GM12878 (cell line): Measurements from ENCODE around the gene RIT2. TPM values are rescaled to one million over a fixed set of nuclear protein-coding genes. Genes with fewer than 3 reads are reported as not detected.

ENCODE experiments used
- ATAC-seq: fragments of 200-7000 bp; cut with Tn5 transposase; 3 replicates; pipeline ENCODE4 v1.9.1; 2020; ENCODE audit warnings: mild to moderate bottlenecking, moderate library complexity
- BruUV-seq: library from RNA; stranded (reverse); fragments of 400-500 nt; replicated peaks from 2 replicates; lab custom pipeline; 2021; lab: Mats Ljungman, UMichigan
- CTCF ChIA-PET: fragments of 300-600 bp; sonication (Branson Sonifier 250); formaldehyde crosslinking; extraction: SDS; loops from one replicate; lab custom pipeline; 2021; ENCODE audit warnings: inconsistent platforms; lab: Yijun Ruan, JAX
- POLR2A ChIA-PET: fragments of 350-600 bp; formaldehyde crosslinking; extraction: SDS; loops from one replicate; lab custom pipeline; 2021; ENCODE audit warnings: inconsistent platforms; lab: Charles Lee
- RAD21 ChIA-PET: fragments of 300-600 bp; sonication (Branson Sonifier 250); formaldehyde crosslinking; loops from one replicate; lab custom pipeline; 2023; ENCODE audit warnings: antibody characterized with exemption; ENCODE audit not compliant: unreplicated experiment; lab: Charles Lee
- SMC1A ChIA-PET: fragments of 300-600 bp; sonication (Branson Sonifier 250); formaldehyde crosslinking; loops from one replicate; lab custom pipeline; 2023; ENCODE audit not compliant: unreplicated experiment, uncharacterized antibody; lab: Charles Lee
- DNase-seq: peaks from one replicate; pipeline ENCODE4 v3.0.0-alpha.2; 2011; ENCODE audit warnings: low read depth, low spot score
- FAIRE-seq: peaks from 3 replicates; lab custom pipeline; 2011; peaks lifted over from hg19 to GRCh38; lab: Jason Lieb, UNC
- H2AFZ ChIP-seq: 2 replicates; pipeline ENCODE4 v1.6.0; 2011; ENCODE audit warnings: low read depth, low read length, control low read depth; ENCODE audit not compliant: control insufficient read depth
- H3K27ac ChIP-seq: 2 replicates; pipeline ENCODE4 v1.5.1; 2011; ENCODE audit warnings: control low read depth; ENCODE audit not compliant: control insufficient read depth, insufficient read depth
- H3K27me3 ChIP-seq, 2 experiments: replicated peaks in 1 of 2; 2 replicates each; pipeline versions ENCODE4 v1.6.0 to v1.6.1; 2011; ENCODE audit warnings: low read length in 1 of 2; ENCODE audit not compliant: control insufficient read depth in 2 of 2, insufficient read depth in 2 of 2
- H3K36me3 ChIP-seq, 2 experiments: 2 replicates each; pipeline ENCODE4 v1.5.1; 2011; ENCODE audit warnings: low read length in 1 of 2; ENCODE audit not compliant: control insufficient read depth in 2 of 2, insufficient read depth in 2 of 2
- H3K4me1 ChIP-seq: 2 replicates; pipeline ENCODE4 v1.6.1; 2011; ENCODE audit warnings: mild to moderate bottlenecking, low read length, moderate library complexity, mixed read lengths; ENCODE audit not compliant: control insufficient read depth, insufficient read depth
- H3K4me2 ChIP-seq: 2 replicates; pipeline ENCODE4 v1.6.0; 2011; ENCODE audit warnings: control low read depth; ENCODE audit not compliant: control insufficient read depth, insufficient read depth
- H3K4me3 ChIP-seq: fragments of 200-600 bp; sonication (generic); 2 replicates; pipeline ENCODE4 v1.5.1; 2016
- H3K79me2 ChIP-seq: 2 replicates; pipeline ENCODE4 v1.6.0; 2011; ENCODE audit warnings: low read length; ENCODE audit not compliant: control insufficient read depth, insufficient read depth
- H3K9ac ChIP-seq: 2 replicates; pipeline ENCODE4 v1.8.0; 2011; ENCODE audit warnings: low read length, control low read depth, mixed read lengths; ENCODE audit not compliant: control insufficient read depth, insufficient read depth
- H3K9me3 ChIP-seq: replicated peaks from 3 replicates; pipeline ENCODE4 v1.5.1; 2011; ENCODE audit warnings: mild to moderate bottlenecking, low read length; ENCODE audit not compliant: control insufficient read depth, insufficient read depth
- H4K20me1 ChIP-seq: 2 replicates; pipeline ENCODE4 v1.6.0; 2011; ENCODE audit not compliant: control insufficient read depth, insufficient read depth
- BMI1 ChIP-seq: fragments of 450-650 bp; IDR thresholded peaks from 2 replicates; pipeline ENCODE4 v1.6.1; 2016; ENCODE audit warnings: mild to moderate bottlenecking, moderate library complexity, borderline replicate concordance
- HDAC6 ChIP-seq: fragments of 200-600 bp; sonication (generic); IDR thresholded peaks from one replicate; pipeline ENCODE4 v1.8.0; 2017; ENCODE audit warnings: antibody characterized with exemption; ENCODE audit not compliant: unreplicated experiment
- IKZF2 ChIP-seq, 2 experiments: fragments of 450-650 bp; IDR thresholded peaks; 2 replicates each; pipeline ENCODE4 v1.6.1; 2017; ENCODE audit warnings: mild to moderate bottlenecking in 2 of 2, moderate library complexity in 2 of 2
- KLF5 ChIP-seq: fragments of 450-650 bp; IDR thresholded peaks from 2 replicates; pipeline ENCODE4 v1.6.1; 2014; ENCODE audit warnings: mild to moderate bottlenecking; ENCODE audit not compliant: partially characterized antibody
- NFYA ChIP-seq: IDR thresholded peaks from 2 replicates; pipeline ENCODE4 v1.6.1; 2011; ENCODE audit warnings: low read depth, mild to moderate bottlenecking, low read length, improper control_type of control experiment, borderline replicate concordance
- SIN3A ChIP-seq: IDR thresholded peaks from 2 replicates; pipeline ENCODE4 v1.6.1; 2012; ENCODE audit warnings: low read depth, low read length, improper control_type of control experiment
- SP1 ChIP-seq: IDR thresholded peaks from one replicate; pipeline ENCODE4 v1.6.1; 2011; ENCODE audit warnings: low read depth, low read length
- TCF3 ChIP-seq: IDR thresholded peaks from 2 replicates; pipeline ENCODE4 v1.6.1; 2012; ENCODE audit warnings: low read depth, mild to moderate bottlenecking, low read length, borderline replicate concordance; ENCODE audit not compliant: insufficient read depth
- ZNF207 ChIP-seq: fragments of 450-650 bp; IDR thresholded peaks from 2 replicates; pipeline ENCODE4 v1.6.1; 2014; ENCODE audit warnings: antibody characterized with exemption, mild to moderate bottlenecking, borderline replicate concordance
- WGBS: methylation state at CpG from one replicate; pipeline ENCODE4 v1.1.6; 2016; ENCODE audit warnings: low lambda C conversion rate; ENCODE audit not compliant: insufficient replicate concordance, insufficient coverage; ENCODE audit errors: missing lambda C conversion rate; 5-methylcytosine and 5-hydroxymethylcytosine counted together
- in situ Hi-C: fragments of 300-500 bp; cut with MboI; formaldehyde crosslinking; loops from 9 replicates; pipeline ENCODE4 v1.14.3; 2018; ENCODE audit warnings: mixed read lengths
- intact Hi-C: fragments of 100-400 bp; cut with micrococcal nuclease; formaldehyde crosslinking; loops from one replicate; pipeline ENCODE4 v1.14.2; 2022; ENCODE audit not compliant: unreplicated experiment
- polyA plus RNA-seq, 11 experiments: library from polyadenylated mRNA; depleted of rRNA in 4 of 11; unstranded in 6 of 11; stranded (reverse) in 5 of 11; fragments of >200 nt; fragmentation: Nextera tagmentation in 4 of 11; fragmentation: Illumina TruSeq in 1 of 11; extraction: Ambion mirVana in 4 of 11; extraction: Trizol in 1 of 11; gene quantifications; 1 replicate in 1 of 11; 2 replicates in 10 of 11; pipeline versions ENCODE4 v1.2.1 to v1.2.3, GENCODE V29; 2011 to 2016; ENCODE audit warnings: inconsistent platforms in 2 of 11, missing spikeins in 2 of 11, low read depth in 1 of 11
- total RNA-seq, 4 experiments: library from RNA; depleted of rRNA in 3 of 4; stranded (reverse); fragments of >200 nt in 3 of 4; fragmentation: Illumina TruSeq in 1 of 4; extraction: Trizol in 1 of 4; gene quantifications; 2 replicates each; pipeline versions ENCODE4 v1.2.1 to v1.2.3, GENCODE V29; 2013 to 2021
- TF ChIP-seq, protein P1 (sequence below): fragments of 450-650 bp; IDR thresholded peaks from 2 replicates; pipeline ENCODE4 v1.6.1; 2016; ENCODE audit warnings: mild to moderate bottlenecking
- TF ChIP-seq, protein P2 (sequence below): fragments of 450-650 bp; IDR thresholded peaks from 2 replicates; pipeline ENCODE4 v1.6.1; 2017; ENCODE audit warnings: mild to moderate bottlenecking, moderate library complexity
- TF ChIP-seq, protein P3 (sequence below): IDR thresholded peaks from 2 replicates; pipeline ENCODE4 v1.6.1; 2012; ENCODE audit warnings: low read depth, low read length, improper control_type of control experiment

RIT2 gene
- total and polyA plus RNA-seq, 10 of the 15 experiments (the other 5 are each of a cell fraction or from before 2014, with no cell fraction given): not detected

DNA sequence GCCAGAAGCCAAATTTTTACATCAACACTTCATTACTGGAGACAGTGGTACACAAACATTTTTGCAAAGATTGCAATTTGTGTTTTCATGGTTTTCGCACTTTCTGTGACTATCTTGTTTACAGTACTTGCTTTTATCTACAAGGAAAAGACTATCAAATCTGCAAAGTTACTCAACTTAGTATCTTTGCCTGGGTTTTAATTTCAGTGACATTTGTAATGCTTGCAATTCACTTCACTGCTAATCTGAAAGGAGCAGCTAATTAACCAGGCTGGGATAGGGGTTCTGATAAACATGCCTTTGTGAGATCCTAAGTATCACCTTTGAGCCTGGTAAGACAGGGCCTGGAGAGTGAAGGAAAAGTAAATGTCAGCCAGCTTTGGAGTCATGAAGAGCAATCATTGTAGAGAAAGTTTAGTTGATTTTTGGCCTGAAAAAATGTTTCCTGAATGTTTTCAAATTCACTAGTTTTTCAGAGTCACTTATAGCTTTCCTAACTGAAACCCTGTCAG is 194.2 kb downstream of the RIT2 start:
- no TSS peak for BruUV-seq
- CTCF ChIA-PET: interaction anchor here (0.6 kb wide), 1 partner anchor 21 kb away, joined by 3 read pairs; no protein-coding TSS in a partner anchor
- WGBS: 0% methylated on average over 1 of the region's 1 CpG

DNA sequence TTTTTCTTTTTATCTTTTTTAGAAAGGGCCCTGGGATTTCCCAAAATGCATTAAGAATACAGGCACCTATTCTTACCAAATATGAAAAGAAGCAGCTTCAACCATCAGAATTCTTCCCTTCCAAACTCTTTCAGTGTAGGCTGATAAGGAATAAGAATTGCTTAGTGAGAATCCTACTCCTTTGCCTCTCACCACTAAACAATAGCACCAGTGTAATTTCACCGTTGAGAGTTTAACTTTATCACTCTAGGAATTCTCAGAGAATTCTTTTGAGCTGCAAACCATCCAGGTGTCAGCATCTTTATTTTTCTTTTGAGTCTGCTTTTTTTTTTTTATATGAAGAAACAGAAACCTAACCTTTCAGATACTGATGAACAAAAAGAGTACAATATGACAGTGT is 194.9 kb downstream of the RIT2 start:
- no peak for ATAC-seq
- BruUV-seq: no TSS peak

More for the DNA sequence above, 194.2 kb downstream of the RIT2 start:
- no peaks in the 10 kb centered on the region for H3K9me3 ChIP-seq
- H3K27ac ChIP-seq: no peak overlapping the region
- H3K4me3 ChIP-seq: no peak overlapping the region
- TF ChIP-seq NFYA (no peak), BMI1 (no peak), SIN3A (no peak), TCF3 (no peak), IKZF2 (IDR thresholded peaks at IDR 0.05) (no peak), HDAC6 (no peak), KLF5 (no peak), ZNF207 (no peak)
- TF ChIP-seq, protein P1, sequence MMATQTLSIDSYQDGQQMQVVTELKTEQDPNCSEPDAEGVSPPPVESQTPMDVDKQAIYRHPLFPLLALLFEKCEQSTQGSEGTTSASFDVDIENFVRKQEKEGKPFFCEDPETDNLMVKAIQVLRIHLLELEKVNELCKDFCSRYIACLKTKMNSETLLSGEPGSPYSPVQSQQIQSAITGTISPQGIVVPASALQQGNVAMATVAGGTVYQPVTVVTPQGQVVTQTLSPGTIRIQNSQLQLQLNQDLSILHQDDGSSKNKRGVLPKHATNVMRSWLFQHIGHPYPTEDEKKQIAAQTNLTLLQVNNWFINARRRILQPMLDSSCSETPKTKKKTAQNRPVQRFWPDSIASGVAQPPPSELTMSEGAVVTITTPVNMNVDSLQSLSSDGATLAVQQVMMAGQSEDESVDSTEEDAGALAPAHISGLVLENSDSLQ: no peak
- H3K79me2 ChIP-seq: no peaks in the 10 kb centered on the region
- H3K4me1 ChIP-seq: no peaks in the 10 kb centered on the region
- ChIA-PET SMC1A (no interaction called here), RAD21 (no interaction called here), POLR2A (no interaction called here)
- DNase-seq: no peak
- no peak overlapping the region for H3K9ac ChIP-seq
- no peaks in the 10 kb centered on the region for H4K20me1 ChIP-seq
- no peak overlapping the region for H3K4me2 ChIP-seq
- no peaks in the 10 kb centered on the region for H3K36me3 ChIP-seq
- no peaks in the 10 kb centered on the region for H3K27me3 ChIP-seq
- in situ Hi-C loops: no loop called here
- H2AFZ ChIP-seq: no peak overlapping the region
- intact Hi-C loops: no loop called here
- ATAC-seq: no peak
- no peak for FAIRE-seq

More for the DNA sequence above, 194.9 kb downstream of the RIT2 start:
- RAD21 ChIA-PET: no interaction called here
- H3K27ac ChIP-seq: no peak overlapping the region
- DNase-seq: no peak
- no peaks in the 10 kb centered on the region for H3K9me3 ChIP-seq
- H3K27me3 ChIP-seq: no peaks in the 10 kb centered on the region
- no peak overlapping the region for H3K9ac ChIP-seq
- SMC1A ChIA-PET: no interaction called here
- CTCF ChIA-PET: no interaction called here
- POLR2A ChIA-PET: no interaction called here
- H4K20me1 ChIP-seq: no peaks in the 10 kb centered on the region
- no peak overlapping the region for H3K4me3 ChIP-seq
- no peak overlapping the region for H3K4me2 ChIP-seq
- no peaks in the 10 kb centered on the region for H3K79me2 ChIP-seq
- 0% methylated on average over 1 of the region's 1 CpG for WGBS
- in situ Hi-C loops (no loop called here), intact Hi-C loops (no loop called here)
- no peak overlapping the region for H2AFZ ChIP-seq
- TF ChIP-seq, protein P2, sequence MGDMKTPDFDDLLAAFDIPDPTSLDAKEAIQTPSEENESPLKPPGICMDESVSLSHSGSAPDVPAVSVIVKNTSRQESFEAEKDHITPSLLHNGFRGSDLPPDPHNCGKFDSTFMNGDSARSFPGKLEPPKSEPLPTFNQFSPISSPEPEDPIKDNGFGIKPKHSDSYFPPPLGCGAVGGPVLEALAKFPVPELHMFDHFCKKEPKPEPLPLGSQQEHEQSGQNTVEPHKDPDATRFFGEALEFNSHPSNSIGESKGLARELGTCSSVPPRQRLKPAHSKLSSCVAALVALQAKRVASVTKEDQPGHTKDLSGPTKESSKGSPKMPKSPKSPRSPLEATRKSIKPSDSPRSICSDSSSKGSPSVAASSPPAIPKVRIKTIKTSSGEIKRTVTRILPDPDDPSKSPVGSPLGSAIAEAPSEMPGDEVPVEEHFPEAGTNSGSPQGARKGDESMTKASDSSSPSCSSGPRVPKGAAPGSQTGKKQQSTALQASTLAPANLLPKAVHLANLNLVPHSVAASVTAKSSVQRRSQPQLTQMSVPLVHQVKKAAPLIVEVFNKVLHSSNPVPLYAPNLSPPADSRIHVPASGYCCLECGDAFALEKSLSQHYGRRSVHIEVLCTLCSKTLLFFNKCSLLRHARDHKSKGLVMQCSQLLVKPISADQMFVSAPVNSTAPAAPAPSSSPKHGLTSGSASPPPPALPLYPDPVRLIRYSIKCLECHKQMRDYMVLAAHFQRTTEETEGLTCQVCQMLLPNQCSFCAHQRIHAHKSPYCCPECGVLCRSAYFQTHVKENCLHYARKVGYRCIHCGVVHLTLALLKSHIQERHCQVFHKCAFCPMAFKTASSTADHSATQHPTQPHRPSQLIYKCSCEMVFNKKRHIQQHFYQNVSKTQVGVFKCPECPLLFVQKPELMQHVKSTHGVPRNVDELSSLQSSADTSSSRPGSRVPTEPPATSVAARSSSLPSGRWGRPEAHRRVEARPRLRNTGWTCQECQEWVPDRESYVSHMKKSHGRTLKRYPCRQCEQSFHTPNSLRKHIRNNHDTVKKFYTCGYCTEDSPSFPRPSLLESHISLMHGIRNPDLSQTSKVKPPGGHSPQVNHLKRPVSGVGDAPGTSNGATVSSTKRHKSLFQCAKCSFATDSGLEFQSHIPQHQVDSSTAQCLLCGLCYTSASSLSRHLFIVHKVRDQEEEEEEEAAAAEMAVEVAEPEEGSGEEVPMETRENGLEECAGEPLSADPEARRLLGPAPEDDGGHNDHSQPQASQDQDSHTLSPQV: no peak
- TF ChIP-seq, protein P3, sequence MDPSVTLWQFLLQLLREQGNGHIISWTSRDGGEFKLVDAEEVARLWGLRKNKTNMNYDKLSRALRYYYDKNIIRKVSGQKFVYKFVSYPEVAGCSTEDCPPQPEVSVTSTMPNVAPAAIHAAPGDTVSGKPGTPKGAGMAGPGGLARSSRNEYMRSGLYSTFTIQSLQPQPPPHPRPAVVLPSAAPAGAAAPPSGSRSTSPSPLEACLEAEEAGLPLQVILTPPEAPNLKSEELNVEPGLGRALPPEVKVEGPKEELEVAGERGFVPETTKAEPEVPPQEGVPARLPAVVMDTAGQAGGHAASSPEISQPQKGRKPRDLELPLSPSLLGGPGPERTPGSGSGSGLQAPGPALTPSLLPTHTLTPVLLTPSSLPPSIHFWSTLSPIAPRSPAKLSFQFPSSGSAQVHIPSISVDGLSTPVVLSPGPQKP: no peak
- TF ChIP-seq SP1: no peak
- H3K4me1 ChIP-seq: no peaks in the 10 kb centered on the region
- H3K36me3 ChIP-seq: no peaks in the 10 kb centered on the region
- no peak for FAIRE-seq
